Liver (tissue), 9 donors: ENCODE measurements around the gene NINJ1. TPM values are rescaled to one million over a fixed set of nuclear protein-coding genes. Genes with fewer than 3 reads are reported as not detected.

Experiments
- DNase-seq: peaks from one replicate; pipeline ENCODE4 v3.0.0-alpha.2; 2017; ENCODE audit warnings: low spot score
- H3K27ac ChIP-seq, 2 donors: one replicate each; pipeline ENCODE4 v1.7.0; 2013; ENCODE audit warnings: inconsistent platforms in 2 of 2, low read length in 2 of 2, control low read depth in 1 of 2, low read depth in 1 of 2, mild to moderate bottlenecking in 1 of 2
- H3K27me3 ChIP-seq, 4 donors: one replicate each; pipeline versions ENCODE4 v1.6.1 to v1.7.0; 2013; ENCODE audit warnings: low read length in 3 of 4, inconsistent platforms in 1 of 4, mild to moderate bottlenecking in 1 of 4, moderate library complexity in 1 of 4; ENCODE audit not compliant: control insufficient read depth in 4 of 4, insufficient read depth in 4 of 4
- H3K36me3 ChIP-seq, 4 donors: one replicate each; pipeline versions ENCODE4 v1.6.1 to v1.7.0; 2013; ENCODE audit warnings: low read length in 3 of 4, mild to moderate bottlenecking in 3 of 4, low read depth in 1 of 4, moderate library complexity in 1 of 4; ENCODE audit not compliant: control insufficient read depth in 4 of 4, insufficient read depth in 3 of 4
- H3K4me1 ChIP-seq, 4 donors: one replicate each; pipeline versions ENCODE4 v1.6.1 to v1.7.0; 2013; ENCODE audit warnings: low read length in 3 of 4, mild to moderate bottlenecking in 3 of 4, moderate library complexity in 1 of 4; ENCODE audit not compliant: control insufficient read depth in 4 of 4, insufficient read depth in 4 of 4
- H3K4me3 ChIP-seq, 3 donors: one replicate each; pipeline versions ENCODE4 v1.6.1 to v1.7.0; 2013; ENCODE audit warnings: low read length in 3 of 3, control low read depth in 1 of 3, low read depth in 1 of 3, mild to moderate bottlenecking in 1 of 3
- H3K9ac ChIP-seq, 2 donors: one replicate each; pipeline ENCODE4 v1.7.0; 2013; ENCODE audit warnings: low read length in 2 of 2, mild to moderate bottlenecking in 2 of 2, moderate library complexity in 2 of 2, control low read depth in 1 of 2, low read depth in 1 of 2
- H3K9me3 ChIP-seq, 4 donors: one replicate each; pipeline versions ENCODE4 v1.6.1 to v1.7.0; 2013; ENCODE audit warnings: low read length in 3 of 4; ENCODE audit not compliant: control insufficient read depth in 4 of 4
- ATF3 ChIP-seq: IDR thresholded peaks from 2 replicates; pipeline ENCODE4 v1.6.1; 2016; ENCODE audit warnings: antibody characterized with exemption
- CTCF ChIP-seq: fragments of 150-350 bp; IDR thresholded peaks from 2 replicates; pipeline ENCODE4 v1.5.1; 2017; ENCODE audit warnings: improper control_type of control experiment, low read depth, low read length; ENCODE audit not compliant: missing input control
- EGR1 ChIP-seq, 2 donors: IDR thresholded peaks; 2 replicates each; pipeline ENCODE4 v1.6.1; 2016 to 2018; ENCODE audit warnings: antibody characterized with exemption in 2 of 2, low read depth in 2 of 2
- FOXA1 ChIP-seq: IDR thresholded peaks from 2 replicates; pipeline ENCODE4 v1.6.1; 2016; ENCODE audit warnings: antibody characterized with exemption
- FOXA2 ChIP-seq: IDR thresholded peaks from 2 replicates; pipeline ENCODE4 v1.6.1; 2016; ENCODE audit warnings: antibody characterized with exemption
- GABPA ChIP-seq, 2 donors: IDR thresholded peaks in 1 of 2; conservative IDR thresholded peaks in 1 of 2; 2 replicates each; pipeline ENCODE4 v1.6.1; 2016; ENCODE audit warnings: antibody characterized with exemption in 2 of 2, mild to moderate bottlenecking in 1 of 2, moderate library complexity in 1 of 2
- HNF4A ChIP-seq, 2 donors: conservative IDR thresholded peaks; 2 replicates each; pipeline ENCODE4 v1.6.1; 2016; ENCODE audit warnings: antibody characterized with exemption in 2 of 2, mild to moderate bottlenecking in 2 of 2
- HNF4G ChIP-seq: IDR thresholded peaks from 2 replicates; pipeline ENCODE4 v1.6.1; 2016; ENCODE audit warnings: antibody characterized with exemption
- JUND ChIP-seq, 2 donors: IDR thresholded peaks; 2 replicates each; pipeline ENCODE4 v1.6.1; 2016; ENCODE audit warnings: antibody characterized with exemption in 2 of 2
- MAX ChIP-seq: IDR thresholded peaks from 2 replicates; pipeline ENCODE4 v1.6.1; 2016; ENCODE audit warnings: antibody characterized with exemption
- NR2F2 ChIP-seq: IDR thresholded peaks from 2 replicates; pipeline ENCODE4 v1.6.1; 2016; ENCODE audit warnings: antibody characterized with exemption
- RAD21 ChIP-seq, 2 donors: IDR thresholded peaks; 2 replicates each; pipeline ENCODE4 v1.6.1; 2016; ENCODE audit warnings: antibody characterized with exemption in 2 of 2, mild to moderate bottlenecking in 2 of 2
- REST ChIP-seq: IDR thresholded peaks from 2 replicates; pipeline ENCODE4 v1.6.1; 2016; ENCODE audit warnings: antibody characterized with exemption, mild to moderate bottlenecking
- TAF1 ChIP-seq: conservative IDR thresholded peaks from 2 replicates; pipeline ENCODE4 v1.6.1; 2016; ENCODE audit warnings: antibody characterized with exemption, mild to moderate bottlenecking
- YY1 ChIP-seq: IDR thresholded peaks from 2 replicates; pipeline ENCODE4 v1.6.1; 2016; ENCODE audit warnings: antibody characterized with exemption, mild to moderate bottlenecking
- ZBTB33 ChIP-seq: IDR thresholded peaks from 2 replicates; pipeline ENCODE4 v1.6.1; 2016; ENCODE audit warnings: antibody characterized with exemption
- WGBS: extraction: QIAGEN DNeasy Blood & Tissue Kit; methylation state at CpG from one replicate; pipeline ENCODE4 v1.1.7; 2013; 5-methylcytosine and 5-hydroxymethylcytosine counted together
- polyA plus RNA-seq, 2 donors: library from polyadenylated mRNA; stranded (reverse) in 1 of 2; unstranded in 1 of 2; fragments of 200-250 nt in 1 of 2; fragments of >200 nt in 1 of 2; fragmentation: Nextera tagmentation in 1 of 2; extraction: Ambion mirVana in 1 of 2; gene quantifications; one replicate each; pipeline versions ENCODE4 v1.2.1 to v1.2.3, GENCODE V29; 2013 to 2015
- total RNA-seq, 2 donors: library from RNA; depleted of rRNA; stranded (reverse); fragments of >200 nt; gene quantifications; one replicate each; pipeline ENCODE4 v1.2.3, GENCODE V29; 2014
- donor health status: healthy.
- donor health status: healthy.
- donor health status: healthy.
- donor health status: healthy.
- donor health status: healthy.

NINJ1 gene
- total and polyA plus RNA-seq, 4 donors: 31.2 to 72.1 (median 55.2) TPM

GRCh38 chr9:93166699-93167098 lies 32.6 kb upstream of the NINJ1 start:
- no peak for DNase-seq
- no peak overlapping the region for H3K27ac ChIP-seq
- H3K4me1 ChIP-seq: no peaks in the 10 kb centered on the region
- H3K4me3 ChIP-seq: no peak overlapping the region
- no peak overlapping the region for H3K9ac ChIP-seq
- no peaks in the 10 kb centered on the region for H3K36me3 ChIP-seq
- no peaks in the 10 kb centered on the region for H3K27me3 ChIP-seq
- H3K9me3 ChIP-seq: no peaks in the 10 kb centered on the region
- no peak for TF ChIP-seq NR2F2
- TF ChIP-seq GABPA (IDR thresholded peaks at IDR 0.05 in 1 of 2, conservative IDR thresholded peaks at IDR 0.05 in 1 of 2): no peak
- no peak for TF ChIP-seq CTCF
- no peak for TF ChIP-seq ZBTB33
- no peak for TF ChIP-seq ATF3
- no peak for TF ChIP-seq EGR1 (IDR thresholded peaks at IDR 0.05; ENCODE audit: low read depth in 2 of 2)
- TF ChIP-seq JUND (IDR thresholded peaks at IDR 0.05): no peak
- no peak for TF ChIP-seq REST
- no peak for TF ChIP-seq FOXA1
- no peak for TF ChIP-seq YY1
- TF ChIP-seq FOXA2: no peak
- TF ChIP-seq TAF1: no peak
- no peak for TF ChIP-seq MAX
- no peak for TF ChIP-seq HNF4A (conservative IDR thresholded peaks at IDR 0.05)
- TF ChIP-seq HNF4G: no peak
- WGBS: 81% methylated on average over 7 of the region's 7 CpGs

GRCh38 chr9:93164085-93164484 lies 30.0 kb upstream of the NINJ1 start:
- no peaks in the 10 kb centered on the region for H3K27me3 ChIP-seq
- no peaks in the 10 kb centered on the region for H3K9me3 ChIP-seq
- H3K4me1 ChIP-seq: no peaks in the 10 kb centered on the region
- H3K27ac ChIP-seq: no peak overlapping the region
- no peak for TF ChIP-seq TAF1
- no peak for TF ChIP-seq RAD21 (IDR thresholded peaks at IDR 0.05)
- TF ChIP-seq GABPA (IDR thresholded peaks at IDR 0.05 in 1 of 2, conservative IDR thresholded peaks at IDR 0.05 in 1 of 2): no peak
- no peak for TF ChIP-seq FOXA1
- TF ChIP-seq FOXA2: no peak
- TF ChIP-seq HNF4G: no peak
- no peak for TF ChIP-seq ATF3
- TF ChIP-seq HNF4A (conservative IDR thresholded peaks at IDR 0.05): no peak
- no peak for TF ChIP-seq CTCF
- H3K9ac ChIP-seq: no peak overlapping the region
- no peaks in the 10 kb centered on the region for H3K36me3 ChIP-seq
- WGBS: 89% methylated on average over 13 of the region's 13 CpGs
- DNase-seq: no peak
- H3K4me3 ChIP-seq: no peak overlapping the region
